ENCODE results near the gene ZNF385B.

Gene ZNF385B

GRCh38 chr2:179626261-179626660 lies 235.2 kb downstream of the ZNF385B start:
- no peak for DNase-seq (ENCODE audit: low read depth)
- H3K4me3 ChIP-seq (replicated peaks; ENCODE audit: low read depth, low read length), result no peak overlapping the region
- TF ChIP-seq, protein P1, sequence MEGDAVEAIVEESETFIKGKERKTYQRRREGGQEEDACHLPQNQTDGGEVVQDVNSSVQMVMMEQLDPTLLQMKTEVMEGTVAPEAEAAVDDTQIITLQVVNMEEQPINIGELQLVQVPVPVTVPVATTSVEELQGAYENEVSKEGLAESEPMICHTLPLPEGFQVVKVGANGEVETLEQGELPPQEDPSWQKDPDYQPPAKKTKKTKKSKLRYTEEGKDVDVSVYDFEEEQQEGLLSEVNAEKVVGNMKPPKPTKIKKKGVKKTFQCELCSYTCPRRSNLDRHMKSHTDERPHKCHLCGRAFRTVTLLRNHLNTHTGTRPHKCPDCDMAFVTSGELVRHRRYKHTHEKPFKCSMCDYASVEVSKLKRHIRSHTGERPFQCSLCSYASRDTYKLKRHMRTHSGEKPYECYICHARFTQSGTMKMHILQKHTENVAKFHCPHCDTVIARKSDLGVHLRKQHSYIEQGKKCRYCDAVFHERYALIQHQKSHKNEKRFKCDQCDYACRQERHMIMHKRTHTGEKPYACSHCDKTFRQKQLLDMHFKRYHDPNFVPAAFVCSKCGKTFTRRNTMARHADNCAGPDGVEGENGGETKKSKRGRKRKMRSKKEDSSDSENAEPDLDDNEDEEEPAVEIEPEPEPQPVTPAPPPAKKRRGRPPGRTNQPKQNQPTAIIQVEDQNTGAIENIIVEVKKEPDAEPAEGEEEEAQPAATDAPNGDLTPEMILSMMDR (IDR thresholded peaks at IDR 0.05; ENCODE audit: low read length, missing control alignments), result no peak

- TF ChIP-seq, protein P1 (IDR thresholded peaks at IDR 0.05; ENCODE audit: low read length, missing control alignments), result no peak
- no peak for DNase-seq (ENCODE audit: low read depth)
- no peak overlapping the region for H3K4me3 ChIP-seq (replicated peaks; ENCODE audit: low read depth, low read length)
These were observed 238.6 kb downstream of the ZNF385B start for GRCh38 chr2:179622635-179623300.

DNA sequence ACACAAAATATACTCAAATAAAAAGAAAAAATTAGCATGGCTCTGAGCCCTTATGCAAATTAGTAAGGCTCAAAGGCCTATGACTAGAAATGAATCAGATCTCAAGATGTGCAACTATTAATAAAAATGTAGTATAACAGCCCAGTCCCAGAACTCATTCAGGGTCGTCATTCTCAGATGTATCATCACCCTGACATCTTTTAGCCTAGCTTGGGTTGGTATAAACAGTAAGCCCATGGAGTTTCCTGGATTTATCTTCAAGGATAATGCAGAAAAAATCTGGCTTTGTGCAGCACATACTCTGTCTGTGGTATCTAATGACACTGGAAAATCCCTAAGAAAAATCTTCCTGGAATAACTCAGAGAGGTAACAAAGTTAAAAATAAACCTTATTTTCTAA lies 239.3 kb downstream of the ZNF385B start:
- no peak for DNase-seq (ENCODE audit: low read depth)
- TF ChIP-seq, protein P1 (IDR thresholded peaks at IDR 0.05; ENCODE audit: low read length, missing control alignments), result no peak
- no peak overlapping the region for H3K4me3 ChIP-seq (replicated peaks; ENCODE audit: low read depth, low read length)

GRCh38 chr2:179619947-179620467 lies 241.4 kb downstream of the ZNF385B start:
- no peak for DNase-seq (ENCODE audit: low read depth)
- no peak overlapping the region for H3K4me3 ChIP-seq (replicated peaks; ENCODE audit: low read depth, low read length)
- TF ChIP-seq, protein P1 (IDR thresholded peaks at IDR 0.05; ENCODE audit: low read length, missing control alignments), result no peak

DNA sequence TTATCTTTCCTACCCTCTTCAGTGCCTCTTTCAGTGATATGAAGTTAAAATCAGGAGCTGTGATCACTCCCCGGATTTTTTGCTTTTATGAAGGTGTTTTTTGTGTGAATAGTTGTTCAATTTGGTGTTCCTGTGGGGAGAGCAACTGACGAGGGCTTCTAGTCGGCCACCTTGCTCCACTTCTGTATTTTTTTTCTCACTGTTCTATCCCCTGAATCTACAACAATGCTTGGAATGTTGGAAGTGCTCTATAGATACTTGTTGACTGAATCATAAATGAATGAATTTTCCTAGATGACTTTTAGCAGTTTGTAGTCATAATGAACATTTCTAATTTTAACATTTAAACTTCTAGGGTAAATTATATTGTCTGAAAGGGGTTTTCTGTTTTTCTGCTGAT lies 247.3 kb downstream of the ZNF385B start:
- no peak for DNase-seq (ENCODE audit: low read depth)
- TF ChIP-seq, protein P1 (IDR thresholded peaks at IDR 0.05; ENCODE audit: low read length, missing control alignments), result no peak
- H3K4me3 ChIP-seq (replicated peaks; ENCODE audit: low read depth, low read length), result no peak overlapping the region

GRCh38 chr2:179613701-179614100 lies 247.7 kb downstream of the ZNF385B start:
- TF ChIP-seq, protein P1 (IDR thresholded peaks at IDR 0.05; ENCODE audit: low read length, missing control alignments), result no peak
- DNase-seq (ENCODE audit: low read depth), result no peak
- no peak overlapping the region for H3K4me3 ChIP-seq (replicated peaks; ENCODE audit: low read depth, low read length)

DNA sequence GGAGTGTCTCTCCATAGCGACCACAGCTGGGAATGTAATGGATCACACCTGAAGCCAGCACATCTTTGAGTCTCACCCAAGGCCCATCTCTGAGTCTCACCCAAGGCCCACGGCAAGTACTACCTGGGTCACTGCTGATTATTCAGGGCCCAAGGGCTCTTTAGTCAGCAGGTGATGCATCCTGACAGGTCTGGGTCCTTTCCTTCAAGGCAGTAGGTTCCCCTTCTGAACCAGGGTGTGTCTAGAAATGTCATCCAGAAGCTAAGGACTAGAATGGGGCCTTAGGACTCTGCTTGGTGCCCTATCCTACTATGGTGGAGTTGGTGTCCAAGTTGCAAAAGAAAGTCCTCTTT lies 248.1 kb downstream of the ZNF385B start:
- TF ChIP-seq, protein P1 (IDR thresholded peaks at IDR 0.05; ENCODE audit: low read length, missing control alignments), result no peak
- DNase-seq (ENCODE audit: low read depth), result no peak
- H3K4me3 ChIP-seq (replicated peaks; ENCODE audit: low read depth, low read length), result no peak overlapping the region

All from fibroblast of pulmonary artery (primary cell).